GM18517 (cell line): ENCODE measurements around the gene SRSF2.
A peak's percentile ranks its signal among the peaks of the same experiment; 100 is the strongest.
"Not testable (repeated sequence)": the region's sequence is repeated elsewhere in the genome, so short reads cannot be mapped to it uniquely, and the experiment has no call there.

ENCODE experiments used
- ATAC-seq: cut with Tn5 transposase; IDR thresholded peaks from one replicate; pipeline ENCODE4 v1.9.1; 2021; ENCODE audit warnings: mild to moderate bottlenecking, moderate library complexity; ENCODE audit not compliant: unreplicated experiment

Gene SRSF2

GRCh38 chr17:76739568-76740115 is 2.5 kb upstream of the SRSF2 start:
- not testable (repeated sequence) for ATAC-seq

GRCh38 chr17:76738468-76738850 is 1.3 kb upstream of the SRSF2 start:
- ATAC-seq = no peak

DNA sequence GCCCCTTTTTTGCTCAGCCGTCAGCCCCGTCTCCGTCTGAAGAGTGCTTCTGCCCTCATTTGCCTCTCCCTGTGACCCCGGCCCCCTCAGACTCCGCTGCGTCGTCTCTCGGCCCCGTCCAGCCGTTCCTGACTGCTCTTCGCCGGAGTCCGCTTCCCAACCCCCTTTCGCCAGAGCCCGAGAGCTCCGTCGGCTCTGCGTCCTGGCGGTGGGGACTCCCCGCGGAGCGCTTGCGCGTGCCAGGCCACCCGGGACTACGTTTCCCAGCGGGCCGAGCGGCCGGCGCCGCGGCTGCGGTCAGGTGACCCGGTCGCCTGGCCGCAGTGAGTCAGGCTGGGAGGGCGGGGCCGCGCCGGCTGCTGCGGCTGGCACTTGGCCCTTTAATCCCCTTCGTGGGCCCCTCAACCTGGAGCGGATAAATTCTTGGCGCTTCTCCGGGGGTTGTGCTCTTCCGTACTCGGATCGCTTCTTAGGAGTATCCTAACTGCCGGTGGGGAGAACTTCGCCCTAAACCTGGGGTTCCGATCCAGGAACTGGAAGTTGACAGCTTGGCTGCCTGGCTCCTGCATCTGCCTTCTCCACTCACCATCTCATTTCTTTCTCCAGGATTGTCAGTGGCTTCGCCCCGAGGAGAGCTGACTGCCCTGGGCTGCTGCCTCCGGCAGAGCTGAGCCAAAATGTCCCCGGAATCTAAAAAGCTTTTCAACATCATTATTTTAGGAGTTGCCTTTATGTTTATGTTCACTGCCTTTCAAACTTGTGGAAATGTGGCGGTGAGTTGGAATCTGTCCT is 741 bp upstream of the SRSF2 start, which contains the start of gene MFSD11:
Gene MFSD11 (plus strand): TSS at position 444 of the 792 bp plus-strand sequence. CDS start 234 bp downstream, at position 678.
- peak; percentile 42 for ATAC-seq

DNA sequence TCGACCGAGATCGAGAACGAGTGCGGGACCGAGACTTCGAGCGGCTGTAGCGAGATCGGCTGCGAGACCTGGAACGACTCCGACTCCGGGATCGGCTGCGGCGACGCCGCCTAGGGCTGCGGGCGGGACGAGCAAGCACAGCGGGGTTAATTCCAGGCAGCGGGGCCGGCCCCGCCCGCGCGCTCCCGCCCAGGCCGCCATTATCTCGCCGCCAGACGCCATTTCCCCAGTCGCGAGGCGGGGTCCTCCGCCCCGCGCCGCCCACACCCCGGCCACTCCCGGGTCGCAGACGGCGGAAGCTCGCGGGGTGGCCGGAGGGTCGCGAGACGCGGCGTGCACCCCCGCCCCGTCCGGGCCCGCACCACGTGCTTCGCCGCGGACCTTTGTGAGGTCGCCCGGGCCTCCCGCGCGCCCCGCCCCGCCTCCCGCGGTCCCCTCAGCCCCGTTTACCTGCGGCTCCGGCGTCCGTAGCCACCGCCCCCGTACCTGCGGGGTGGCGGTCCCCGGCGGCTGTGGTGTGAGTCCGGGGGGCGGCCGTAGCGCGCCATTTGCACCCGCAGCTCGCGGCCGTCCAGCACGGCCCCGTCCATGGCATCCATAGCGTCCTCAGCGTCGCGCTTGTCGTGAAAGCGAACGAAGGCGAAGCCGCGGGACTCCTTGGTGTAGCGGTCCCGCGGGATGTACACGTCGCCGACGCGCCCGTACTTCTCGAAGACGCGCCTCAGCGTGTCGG is 616 bp downstream of the SRSF2 start:
- no peak for ATAC-seq

GRCh38 chr17:76735586-76736348 is 1.4 kb downstream of the SRSF2 start:
- ATAC-seq = no peak

GRCh38 chr17:76735006-76735405 is 2.1 kb downstream of the SRSF2 start:
- no peak for ATAC-seq

GRCh38 chr17:76734080-76734840 is 2.9 kb downstream of the SRSF2 start:
- no peak for ATAC-seq

DNA sequence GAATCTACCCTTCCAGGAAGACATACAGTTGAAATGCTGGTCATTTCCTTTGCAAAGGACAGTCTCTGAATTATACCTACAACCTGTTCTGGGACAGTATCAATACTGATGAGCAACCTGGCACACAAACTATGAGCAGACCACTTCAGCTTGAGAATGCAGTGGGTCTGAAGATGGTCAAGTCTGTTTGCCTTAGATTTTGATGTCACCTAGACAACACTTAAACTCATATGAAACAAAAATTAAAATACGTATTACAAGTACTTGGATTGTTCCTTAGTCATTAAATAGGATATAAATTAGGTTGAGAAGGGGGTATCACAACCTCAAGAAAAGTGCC is 3.5 kb downstream of the SRSF2 start:
- ATAC-seq = no peak

DNA sequence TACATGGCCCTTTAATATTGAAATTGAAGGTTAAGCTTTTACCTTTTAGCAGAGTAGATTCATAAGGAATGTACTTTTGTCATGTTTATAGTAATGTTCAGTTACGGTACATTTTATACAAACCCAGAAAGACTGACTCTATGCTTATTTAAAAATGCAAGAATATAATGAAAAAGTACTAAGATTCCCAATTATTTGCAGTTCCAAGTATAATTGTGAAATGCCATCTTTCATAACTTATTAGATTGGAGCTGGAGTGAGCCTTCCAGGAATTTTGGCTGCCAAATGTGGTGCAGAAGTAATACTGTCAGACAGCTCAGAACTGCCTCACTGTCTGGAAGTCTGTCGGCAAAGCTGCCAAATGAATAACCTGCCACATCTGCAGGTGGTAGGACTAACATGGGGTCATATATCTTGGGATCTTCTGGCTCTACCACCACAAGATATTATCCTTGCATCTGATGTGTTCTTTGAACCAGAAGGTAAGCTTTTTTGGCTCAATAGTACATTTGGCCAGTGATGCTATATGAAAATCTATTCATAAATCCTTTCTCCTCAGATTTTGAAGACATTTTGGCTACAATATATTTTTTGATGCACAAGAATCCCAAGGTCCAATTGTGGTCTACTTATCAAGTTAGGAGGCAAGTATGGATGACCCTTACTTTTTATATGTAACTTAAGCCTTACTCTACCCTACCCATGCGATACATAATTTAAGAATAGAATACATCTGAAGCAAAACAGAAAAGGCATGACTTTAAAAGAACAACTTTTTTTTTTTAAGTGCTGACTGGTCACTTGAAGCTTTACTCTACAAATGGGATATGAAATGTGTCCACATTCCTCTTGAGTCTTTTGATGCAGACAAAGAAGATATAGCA is 4.2 kb downstream of the SRSF2 start:
- no peak for ATAC-seq

DNA sequence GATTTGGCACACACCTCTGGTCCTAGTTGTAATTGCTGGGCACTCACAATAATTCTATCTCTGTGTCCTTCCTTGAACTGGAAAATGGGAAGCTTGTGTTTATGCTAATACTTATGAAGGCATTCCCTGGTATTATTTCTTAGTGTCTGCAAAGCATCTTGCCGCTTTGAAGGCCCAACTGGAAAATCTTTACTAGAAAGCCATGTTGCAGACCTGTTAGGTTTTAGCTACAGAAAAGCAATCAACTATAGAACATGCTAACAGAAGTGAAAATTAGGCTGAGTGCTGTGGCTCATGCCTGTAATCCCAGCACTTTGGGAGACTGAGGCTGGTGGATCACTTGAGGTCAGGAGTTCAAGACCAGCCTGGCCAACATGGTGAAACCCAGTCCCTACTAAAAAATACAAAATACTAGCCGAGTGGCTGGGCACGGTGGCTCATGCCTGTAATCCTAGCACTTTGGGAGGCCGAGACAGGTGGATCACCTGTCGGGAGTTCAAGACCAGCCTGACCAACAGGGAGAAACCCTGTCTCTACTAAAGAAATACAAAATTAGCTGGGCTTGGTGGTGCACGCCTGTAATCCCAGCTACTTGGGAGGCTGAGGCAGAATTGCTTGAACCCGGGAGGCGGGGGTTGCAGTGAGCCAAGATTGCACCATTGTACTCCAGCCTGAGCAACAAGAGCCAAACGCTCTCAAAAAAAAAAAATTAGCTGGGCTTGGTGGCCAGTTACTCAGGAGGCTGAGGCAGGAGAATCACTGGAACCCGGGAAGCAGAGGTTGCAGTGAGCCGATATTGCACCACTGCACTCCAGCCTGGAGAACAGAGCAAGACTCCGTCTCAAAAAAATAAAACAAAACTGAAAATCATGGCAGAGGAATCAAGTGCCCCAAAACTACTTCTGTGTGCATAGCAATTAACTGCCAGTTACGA is 5.1 kb downstream of the SRSF2 start:
- ATAC-seq = not testable (repeated sequence)

- no peak for ATAC-seq
Observed at GRCh38 chr17:76727745-76728456, 9.2 kb downstream of the SRSF2 start.

- peak; percentile 60 for ATAC-seq
Observed at GRCh38 chr17:76726776-76727718, 10.1 kb downstream of the SRSF2 start, which contains the start of gene METTL23. METTL23 (plus strand) TSS chr17:76726839; CDS start chr17:76729711, 2,872 bp downstream.

DNA sequence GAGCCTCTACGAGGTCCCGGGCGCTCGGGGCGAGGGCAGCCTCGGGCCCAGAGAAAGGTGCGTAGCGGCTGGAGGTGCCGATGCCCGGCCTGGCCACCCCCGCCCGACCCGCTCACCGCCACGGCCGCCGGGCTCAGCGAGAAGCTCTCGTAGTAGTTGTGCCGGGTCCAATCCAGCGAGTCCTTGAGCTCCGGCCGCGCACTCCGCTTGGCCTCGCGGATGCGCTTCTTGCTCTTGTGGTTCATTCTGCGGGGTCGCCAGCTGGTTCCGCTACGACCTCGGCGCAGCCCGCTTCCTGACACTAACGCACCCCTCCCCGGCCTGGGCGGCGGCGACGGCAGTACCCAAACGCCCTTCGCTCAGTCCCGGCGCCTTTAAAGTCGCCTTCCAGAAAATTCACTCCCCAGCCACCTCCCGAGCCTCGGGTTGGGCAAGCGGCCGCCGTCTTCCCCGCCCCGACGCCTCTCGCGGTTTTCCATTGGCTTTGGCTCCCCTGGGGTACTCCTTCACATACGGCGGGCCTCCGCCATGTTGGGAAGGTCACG is 10.8 kb downstream of the SRSF2 start, which contains the start of gene JMJD6:
Gene JMJD6 (minus strand): TSS at position 376 of the 545 bp plus-strand sequence. CDS start 131 bp downstream, at position 245.
- ATAC-seq = peak; percentile 67

GRCh38 chr17:76725580-76726230 is 11.4 kb downstream of the SRSF2 start:
- ATAC-seq = peak; percentile 7

GRCh38 chr17:76723812-76724211 is 13.3 kb downstream of the SRSF2 start:
- ATAC-seq = no peak

GRCh38 chr17:76722977-76723376 is 14.2 kb downstream of the SRSF2 start:
- ATAC-seq = not testable (repeated sequence)
